Chondrocyte (in vitro differentiated cells): ENCODE data around the gene TBC1D24. TPM values are rescaled to one million over a fixed set of nuclear protein-coding genes. Genes with fewer than 3 reads are reported as not detected.

Experiments
- DNase-seq: peaks from one replicate; pipeline ENCODE4 v3.0.0; 2021; ENCODE audit warnings: mixed read lengths, low spot score
- H3K27ac Mint-ChIP-seq: one replicate; pipeline ENCODE4 v1.8.0; 2021; ENCODE audit warnings: mild to moderate bottlenecking, moderate library complexity, mixed read lengths; ENCODE audit not compliant: unreplicated experiment
- H3K27me3 Mint-ChIP-seq: 2 replicates; pipeline ENCODE4 v1.8.0; 2021; ENCODE audit warnings: low read depth, mixed read lengths
- H3K36me3 Mint-ChIP-seq: 2 replicates; pipeline ENCODE4 v1.8.0; 2021; ENCODE audit warnings: low read depth, mixed read lengths
- H3K4me1 Mint-ChIP-seq: 2 replicates; pipeline ENCODE4 v1.8.0; 2021; ENCODE audit warnings: low read depth, mild to moderate bottlenecking, mixed read lengths
- H3K4me3 Mint-ChIP-seq: one replicate; pipeline ENCODE4 v1.8.0; 2021; ENCODE audit warnings: mild to moderate bottlenecking, moderate library complexity, mixed read lengths; ENCODE audit not compliant: unreplicated experiment
- H3K9me3 Mint-ChIP-seq: 2 replicates; pipeline ENCODE4 v1.8.0; 2021; ENCODE audit warnings: low read depth, mixed read lengths
- CTCF ChIP-seq: fragments of 200-600 bp; sonication (generic); IDR thresholded peaks from 2 replicates; pipeline ENCODE4 v1.5.0; 2021; ENCODE audit warnings: antibody characterized with exemption, mild to moderate bottlenecking, moderate library complexity
- total RNA-seq: library from RNA; stranded (reverse); gene quantifications from 3 replicates; pipeline ENCODE4 v1.2.1, GENCODE V29; 2021

Gene TBC1D24
- total RNA-seq, 1 donor from 2014 or later, result 17.9 TPM

DNA sequence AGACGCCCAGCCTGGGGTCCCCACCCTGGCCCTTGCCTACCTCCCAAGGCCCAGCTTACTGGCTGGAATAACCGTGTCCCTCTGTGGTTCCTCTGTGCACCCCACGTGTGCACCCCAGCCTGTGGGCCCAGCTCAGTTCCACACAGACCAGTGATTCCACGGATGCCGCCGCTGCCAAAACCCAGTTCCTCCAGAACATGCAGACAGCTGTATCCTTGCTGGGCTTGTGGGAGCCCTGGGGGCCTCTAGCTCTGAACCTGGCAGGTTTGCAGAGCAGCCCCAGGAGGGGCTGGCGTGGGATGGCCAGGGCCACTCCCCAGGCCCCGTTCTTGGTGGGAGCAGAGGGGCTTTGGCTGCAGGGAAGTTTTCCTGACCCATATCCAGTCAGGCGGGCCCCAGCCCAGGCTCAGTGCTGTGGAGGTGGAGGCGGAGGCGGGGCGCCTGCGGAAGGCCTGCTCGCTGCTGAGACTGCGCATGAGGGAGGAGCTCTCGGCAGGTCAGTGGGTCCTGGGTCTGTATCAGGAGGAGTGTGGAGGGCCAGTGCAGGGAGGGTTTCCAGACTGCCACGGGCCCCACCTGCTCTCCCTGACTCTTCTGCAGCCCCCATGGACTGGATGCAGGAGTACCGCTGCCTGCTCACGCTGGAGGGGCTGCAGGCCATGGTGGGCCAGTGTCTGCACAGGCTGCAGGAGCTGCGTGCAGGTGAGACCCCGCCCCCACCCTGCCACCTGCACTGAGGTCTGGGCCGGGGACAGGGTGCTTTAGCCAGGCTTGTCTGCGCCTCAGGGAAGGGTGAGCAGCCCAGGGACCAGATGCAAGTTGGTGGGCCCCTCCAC, 12.7 kb upstream of the TBC1D24 start:
- no peaks in the 10 kb centered on the region for H3K36me3 Mint-ChIP-seq
- no peak for TF ChIP-seq CTCF
- no peaks in the 10 kb centered on the region for H3K27me3 Mint-ChIP-seq
- DNase-seq, result peak; percentile 89
- H3K4me3 Mint-ChIP-seq, result no peak overlapping the region
- no peaks in the 10 kb centered on the region for H3K9me3 Mint-ChIP-seq
- H3K4me1 Mint-ChIP-seq, result peaks cover 14% of the 10 kb centered on the region
- H3K27ac Mint-ChIP-seq, result no peak overlapping the region

DNA sequence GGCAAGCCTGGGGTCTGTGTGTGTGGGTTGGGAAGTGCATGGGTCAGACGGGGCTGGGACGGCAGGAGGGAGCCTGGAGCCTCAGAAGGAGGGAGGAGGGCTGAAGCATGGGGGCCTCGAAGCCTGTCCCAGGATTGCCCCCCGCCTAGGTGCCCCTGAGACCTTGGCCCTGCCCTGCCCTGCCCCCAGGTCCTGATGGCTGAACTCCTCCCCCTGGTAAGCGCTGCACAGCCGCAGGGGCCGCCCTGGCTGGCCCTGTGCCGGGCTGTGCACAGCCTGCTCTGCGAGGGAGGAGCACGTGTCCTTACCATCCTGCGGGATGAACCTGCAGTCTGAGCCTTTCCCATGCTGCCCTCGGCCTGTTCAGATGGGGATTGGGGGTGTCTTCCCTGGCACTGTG, 10.6 kb upstream of the TBC1D24 start:
- no peaks in the 10 kb centered on the region for H3K27me3 Mint-ChIP-seq
- no peaks in the 10 kb centered on the region for H3K9me3 Mint-ChIP-seq
- DNase-seq, result no peak
- no peak overlapping the region for H3K4me3 Mint-ChIP-seq
- TF ChIP-seq CTCF, result no peak
- H3K27ac Mint-ChIP-seq, result no peak overlapping the region
- H3K36me3 Mint-ChIP-seq, result no peaks in the 10 kb centered on the region
- peaks cover 23% of the 10 kb centered on the region for H3K4me1 Mint-ChIP-seq

DNA sequence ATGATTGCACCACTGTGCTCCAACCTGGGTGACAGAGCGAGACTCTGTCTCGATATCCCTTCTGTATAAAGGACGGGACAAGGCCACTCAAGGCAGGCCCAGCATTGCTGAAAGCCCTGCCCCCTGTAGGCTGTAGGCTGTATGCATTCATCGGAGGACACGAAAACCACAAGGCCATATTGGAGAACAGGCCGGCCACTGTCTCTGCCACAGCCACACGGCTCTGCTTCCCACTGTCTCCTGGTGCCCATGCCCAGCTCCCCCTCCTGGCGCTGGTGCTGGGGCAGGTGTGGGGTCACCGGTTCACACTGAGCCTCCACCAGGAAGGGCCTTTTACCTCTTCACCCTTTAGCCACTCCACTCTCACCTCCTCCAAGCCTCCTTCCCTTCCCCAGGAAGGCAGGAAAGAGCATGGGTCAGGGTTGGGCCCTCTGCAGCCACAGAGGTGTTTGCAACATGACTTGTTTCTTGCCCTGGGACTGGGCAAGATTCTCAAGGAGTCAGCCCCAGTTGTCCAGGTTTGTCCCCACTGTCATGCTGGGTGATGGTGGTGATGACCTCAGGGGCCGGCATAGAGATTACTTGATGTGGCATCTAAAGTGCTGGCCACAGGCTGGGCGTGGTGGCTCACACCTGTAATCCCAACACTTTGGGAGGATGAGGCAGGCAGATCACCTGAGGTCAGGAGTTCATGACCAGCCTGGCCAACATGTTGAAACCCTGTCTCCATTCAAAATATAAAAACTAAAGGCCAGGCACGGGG, 9.1 kb upstream of the TBC1D24 start:
- no peak for DNase-seq
- Mint-ChIP-seq H3K4me1 (peaks cover 22% of the 10 kb centered on the region), H3K9me3 (no peaks in the 10 kb centered on the region), H3K27ac (no peak overlapping the region), H3K4me3 (no peak overlapping the region), H3K36me3 (no peaks in the 10 kb centered on the region), H3K27me3 (no peaks in the 10 kb centered on the region)
- peak; percentile 60 for TF ChIP-seq CTCF

DNA sequence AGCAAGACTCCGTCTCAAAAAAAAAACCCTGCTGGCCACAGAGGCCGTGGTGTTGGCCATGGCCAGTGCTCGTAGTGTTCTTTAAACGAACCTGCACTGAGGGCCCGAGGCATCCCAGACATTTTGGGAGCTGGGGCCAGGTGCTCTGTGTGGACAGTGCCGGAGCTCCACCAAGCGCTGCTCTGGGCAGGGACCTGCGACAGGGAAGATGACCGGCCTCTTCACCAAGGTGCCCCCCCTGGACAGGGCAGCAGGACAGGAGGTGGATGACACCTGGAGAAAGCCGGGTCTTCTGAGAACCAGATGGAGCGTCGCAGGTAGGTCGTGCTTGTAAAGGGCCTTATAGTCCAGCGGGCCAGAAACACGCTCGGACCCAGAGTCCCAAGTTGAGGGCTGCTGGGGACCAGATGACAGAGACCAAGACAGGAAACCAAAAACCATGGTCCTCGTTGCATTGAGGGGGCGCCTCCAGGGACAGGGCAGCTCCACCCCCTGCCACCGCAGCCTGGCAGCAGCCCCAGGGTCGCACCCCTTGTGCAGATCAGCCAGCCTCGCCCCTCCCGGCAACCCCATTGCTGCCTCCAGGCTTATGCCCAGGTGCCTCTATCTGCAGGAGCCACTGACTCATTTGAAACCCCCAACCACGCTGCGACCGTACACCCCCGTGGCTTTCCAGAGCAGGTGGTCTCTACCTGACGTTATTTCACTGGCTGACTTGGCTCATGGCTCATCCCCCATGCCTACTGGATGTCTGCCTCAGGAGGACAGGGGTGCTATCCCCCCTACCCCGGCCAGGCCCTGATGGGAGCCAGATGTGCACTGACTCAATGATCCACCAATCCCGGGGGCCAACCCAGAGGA, 8.0 kb upstream of the TBC1D24 start:
- H3K27me3 Mint-ChIP-seq, result no peaks in the 10 kb centered on the region
- no peaks in the 10 kb centered on the region for H3K36me3 Mint-ChIP-seq
- no peak for DNase-seq
- peaks cover 22% of the 10 kb centered on the region for H3K4me1 Mint-ChIP-seq
- TF ChIP-seq CTCF, result no peak
- H3K27ac Mint-ChIP-seq, result no peak overlapping the region
- no peaks in the 10 kb centered on the region for H3K9me3 Mint-ChIP-seq
- H3K4me3 Mint-ChIP-seq, result no peak overlapping the region
